Activated T-cell treated with anti-CD3 and anti-CD28 coated beads, Interleukin-2, amount 50 U/mL, for 48 hours (primary cell): Measurements from ENCODE around the gene TWF2.

ENCODE experiments used
- DNase-seq, 2 experiments: peaks; one replicate each; pipeline ENCODE4 v3.0.0-alpha.2; 2020

Gene TWF2

DNA sequence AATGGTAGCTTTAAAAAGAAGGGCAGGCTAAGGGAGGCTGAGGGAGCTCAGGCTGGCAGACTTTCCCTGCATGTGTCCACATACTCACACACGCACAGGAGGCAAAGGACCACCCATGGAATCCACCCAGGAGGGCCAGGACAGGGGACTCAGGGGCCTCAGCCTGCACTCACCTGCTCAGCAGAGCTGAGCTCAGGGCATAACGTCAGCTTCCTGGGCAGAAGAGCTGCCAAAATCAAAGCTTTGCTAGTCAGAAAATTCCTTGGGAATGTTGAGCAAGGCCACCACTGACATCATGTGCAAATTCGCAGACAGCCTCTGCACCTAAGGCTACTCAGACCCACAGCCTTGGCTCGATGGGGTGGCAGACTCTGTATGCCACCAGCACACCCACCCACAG, 57.4 kb downstream of the TWF2 start:
- no peak for DNase-seq
